ENCODE measurements around the gene COA4. TPM values are rescaled to one million over a fixed set of nuclear protein-coding genes. Genes with fewer than 3 reads are reported as not detected.

The COA4 gene
- total RNA-seq, 1 experiment from 2014 or later: 103 TPM

- Mint-ChIP-seq H3K9me3 (ENCODE audit: unreplicated experiment) (no peaks in the 10 kb centered on the region), H3K4me3 (ENCODE audit: unreplicated experiment) (no peak overlapping the region), H3K27ac (ENCODE audit: low read depth, unreplicated experiment) (no peak overlapping the region), H3K4me1 (ENCODE audit: insufficient read depth, unreplicated experiment) (no peaks in the 10 kb centered on the region), H3K27me3 (ENCODE audit: insufficient read depth, unreplicated experiment) (no peaks in the 10 kb centered on the region), H3K36me3 (ENCODE audit: insufficient read depth, unreplicated experiment) (peaks cover 21% of the 10 kb centered on the region)
- ChIA-PET POLR2A (interaction anchor here (1.0 kb wide), 1 partner anchor 10 kb away, joined by 3 read pairs; no protein-coding TSS in a partner anchor), CTCF (no interaction called here)
- intact Hi-C loops (cut with micrococcal nuclease): no loop called here
- TF ChIP-seq, protein P1, sequence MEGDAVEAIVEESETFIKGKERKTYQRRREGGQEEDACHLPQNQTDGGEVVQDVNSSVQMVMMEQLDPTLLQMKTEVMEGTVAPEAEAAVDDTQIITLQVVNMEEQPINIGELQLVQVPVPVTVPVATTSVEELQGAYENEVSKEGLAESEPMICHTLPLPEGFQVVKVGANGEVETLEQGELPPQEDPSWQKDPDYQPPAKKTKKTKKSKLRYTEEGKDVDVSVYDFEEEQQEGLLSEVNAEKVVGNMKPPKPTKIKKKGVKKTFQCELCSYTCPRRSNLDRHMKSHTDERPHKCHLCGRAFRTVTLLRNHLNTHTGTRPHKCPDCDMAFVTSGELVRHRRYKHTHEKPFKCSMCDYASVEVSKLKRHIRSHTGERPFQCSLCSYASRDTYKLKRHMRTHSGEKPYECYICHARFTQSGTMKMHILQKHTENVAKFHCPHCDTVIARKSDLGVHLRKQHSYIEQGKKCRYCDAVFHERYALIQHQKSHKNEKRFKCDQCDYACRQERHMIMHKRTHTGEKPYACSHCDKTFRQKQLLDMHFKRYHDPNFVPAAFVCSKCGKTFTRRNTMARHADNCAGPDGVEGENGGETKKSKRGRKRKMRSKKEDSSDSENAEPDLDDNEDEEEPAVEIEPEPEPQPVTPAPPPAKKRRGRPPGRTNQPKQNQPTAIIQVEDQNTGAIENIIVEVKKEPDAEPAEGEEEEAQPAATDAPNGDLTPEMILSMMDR (IDR thresholded peaks at IDR 0.05; ENCODE audit: unreplicated experiment): no peak
- no TSS peak for BruUV-seq (replicated peaks)
- DNase-seq (ENCODE audit: unreplicated experiment): no peak
Measured at GRCh38 chr11:73852049-73852448, 24.6 kb downstream of the COA4 start.

GRCh38 chr11:73851046-73851764, 25.4 kb downstream of the COA4 start:
- Mint-ChIP-seq H3K27ac (ENCODE audit: low read depth, unreplicated experiment) (no peak overlapping the region), H3K36me3 (ENCODE audit: insufficient read depth, unreplicated experiment) (peaks cover 29% of the 10 kb centered on the region), H3K4me1 (ENCODE audit: insufficient read depth, unreplicated experiment) (no peaks in the 10 kb centered on the region), H3K4me3 (ENCODE audit: unreplicated experiment) (no peak overlapping the region), H3K9me3 (ENCODE audit: unreplicated experiment) (no peaks in the 10 kb centered on the region), H3K27me3 (ENCODE audit: insufficient read depth, unreplicated experiment) (no peaks in the 10 kb centered on the region)
- no peak for DNase-seq (ENCODE audit: unreplicated experiment)
- intact Hi-C loops (cut with micrococcal nuclease): no loop called here
- TF ChIP-seq, protein P1 (IDR thresholded peaks at IDR 0.05; ENCODE audit: unreplicated experiment): no peak
- ChIA-PET CTCF (no interaction called here), POLR2A (interaction anchor here (0.6 kb wide), 1 partner anchor 458 kb away, joined by 3 read pairs; no protein-coding TSS in a partner anchor)
- no TSS peak for BruUV-seq (replicated peaks)

GRCh38 chr11:73839123-73839457, 37.6 kb downstream of the COA4 start:
- BruUV-seq (replicated peaks): no TSS peak
- H3K9me3 Mint-ChIP-seq (ENCODE audit: unreplicated experiment): no peaks in the 10 kb centered on the region

GRCh38 chr11:73838443-73839122, 38.1 kb downstream of the COA4 start:
- POLR2A ChIA-PET: interaction anchor here (0.8 to 1.1 kb wide), 2 partner anchors 39 to 51 kb away, joined by 3 to 4 read pairs; partner anchors contain the start of gene MRPL48
- DNase-seq (ENCODE audit: unreplicated experiment): no peak
- H3K27ac Mint-ChIP-seq (ENCODE audit: low read depth, unreplicated experiment): no peak overlapping the region
- peaks cover 10% of the 10 kb centered on the region for H3K36me3 Mint-ChIP-seq (ENCODE audit: insufficient read depth, unreplicated experiment)
- H3K4me3 Mint-ChIP-seq (ENCODE audit: unreplicated experiment): no peak overlapping the region
- no TSS peak for BruUV-seq (replicated peaks)
- intact Hi-C loops (cut with micrococcal nuclease): no loop called here
- no peaks in the 10 kb centered on the region for H3K27me3 Mint-ChIP-seq (ENCODE audit: insufficient read depth, unreplicated experiment)
- TF ChIP-seq, protein P1 (IDR thresholded peaks at IDR 0.05; ENCODE audit: unreplicated experiment): no peak
- CTCF ChIA-PET: no interaction called here
- H3K4me1 Mint-ChIP-seq (ENCODE audit: insufficient read depth, unreplicated experiment): no peaks in the 10 kb centered on the region
- H3K9me3 Mint-ChIP-seq (ENCODE audit: unreplicated experiment): no peaks in the 10 kb centered on the region

More at GRCh38 chr11:73839123-73839457, 37.6 kb downstream of the COA4 start:
- H3K4me3 Mint-ChIP-seq (ENCODE audit: unreplicated experiment): no peak overlapping the region
- H3K27me3 Mint-ChIP-seq (ENCODE audit: insufficient read depth, unreplicated experiment): no peaks in the 10 kb centered on the region
- no peak for DNase-seq (ENCODE audit: unreplicated experiment)
- TF ChIP-seq, protein P1 (IDR thresholded peaks at IDR 0.05; ENCODE audit: unreplicated experiment): no peak
- H3K27ac Mint-ChIP-seq (ENCODE audit: low read depth, unreplicated experiment): no peak overlapping the region
- CTCF ChIA-PET: no interaction called here
- POLR2A ChIA-PET: no interaction called here
- H3K4me1 Mint-ChIP-seq (ENCODE audit: insufficient read depth, unreplicated experiment): no peaks in the 10 kb centered on the region
- intact Hi-C loops (cut with micrococcal nuclease): no loop called here
- peaks cover 15% of the 10 kb centered on the region for H3K36me3 Mint-ChIP-seq (ENCODE audit: insufficient read depth, unreplicated experiment)

All from MCF 10A (cell line).